Measurements from ENCODE around the gene FAM107B.

GRCh38 chr10:14531974-14532373 is 242.7 kb downstream of the FAM107B start:
- TF ChIP-seq CTCF (IDR thresholded peaks at IDR 0.05) (no peak), POLR2A (IDR thresholded peaks at IDR 0.05) (no peak)

All from heart left ventricle (tissue), 13 donors.